Smooth muscle cell of the umbilical artery (primary cell): Measurements from ENCODE around the gene GHRL. TPM values are rescaled to one million over a fixed set of nuclear protein-coding genes. Genes with fewer than 3 reads are reported as not detected.

ENCODE experiments used
- total RNA-seq: library from RNA; depleted of rRNA; stranded (reverse); fragments of >200 nt; gene quantifications from 2 replicates; pipeline ENCODE4 v1.2.3, GENCODE V29; 2014

The GHRL gene
- not detected in 2 replicates for total RNA-seq

GRCh38 chr3:10292505-10293419 is at the start of gene GHRL:
TSS of gene GHRL (minus strand) at chr3:10292947. CDS start at chr3:10290180, 2,767 bp downstream.

GRCh38 chr3:10248184-10248983 is 44.4 kb downstream of the GHRL start, which contains the start of gene TATDN2:
TSS of gene TATDN2 (plus strand) at chr3:10248459. CDS start at chr3:10249201, 742 bp downstream.

Other genes with a start within 250 kb of the GHRL start
- gene FANCD2OS, start 184.7 kb downstream of the GHRL start, total RNA-seq, result not detected in 2 replicates
- 89.8 and 101 TPM in 2 replicates for gene BRK1, start 177.3 kb downstream of the GHRL start, total RNA-seq
- 35.3 and 37.3 TPM in 2 replicates for gene VHL, start 151.2 kb downstream of the GHRL start, total RNA-seq
- 8.0 and 12.9 TPM in 2 replicates for gene IRAK2, start 128.0 kb downstream of the GHRL start, total RNA-seq
- 9.2 and 18.2 TPM in 2 replicates for gene TATDN2, start 44.5 kb downstream of the GHRL start, total RNA-seq
- gene SEC13, start 28.2 kb upstream of the GHRL start, total RNA-seq, result 309 and 391 TPM in 2 replicates
- gene ATP2B2, start 212.6 kb upstream of the GHRL start, total RNA-seq, result not detected in 2 replicates